GM23248 (cell line): Measurements from ENCODE around the gene GTPBP6.

ENCODE experiments used
- EZH2 ChIP-seq: fragments of 200-600 bp; sonication (generic); IDR thresholded peaks from 2 replicates; pipeline ENCODE4 v1.6.1; 2018; ENCODE audit warnings: antibody characterized with exemption, mild to moderate bottlenecking; ENCODE audit not compliant: insufficient read depth, poor library complexity, severe bottlenecking
- EZH2phosphoT487 ChIP-seq: fragments of 200-600 bp; sonication (generic); IDR thresholded peaks from 2 replicates; pipeline ENCODE4 v1.6.1; 2018; ENCODE audit warnings: antibody characterized with exemption, moderate library complexity, mild to moderate bottlenecking, low read depth; ENCODE audit not compliant: insufficient read depth

- TF ChIP-seq EZH2 = no peak
- TF ChIP-seq EZH2phosphoT487 = no peak
Observed at GRCh38 chrX:298993-299392, 19.6 kb downstream of the GTPBP6 start.
